T47D (cell line): Measurements from ENCODE around the gene MT1G.
A peak's percentile ranks its signal among the peaks of the same experiment; 100 is the strongest.

Experiments
- DNase-seq, 2 experiments: peaks; one replicate each; pipeline versions ENCODE4 v3.0.0 to v3.0.0-alpha.2; 2011 to 2012; ENCODE audit warnings: low read depth in 1 of 2, low spot score in 1 of 2
- JUND ChIP-seq: IDR thresholded peaks from 2 replicates; pipeline ENCODE4 v1.6.1; 2012; ENCODE audit warnings: low read depth
- in situ Hi-C: cut with HindIII; loops from 2 replicates; pipeline ENCODE4 v1.10.0; 2016; ENCODE audit warnings: low sequenced_read_pairs, low pct_unique_long_range_greater_than_20kb

MT1G gene

DNA sequence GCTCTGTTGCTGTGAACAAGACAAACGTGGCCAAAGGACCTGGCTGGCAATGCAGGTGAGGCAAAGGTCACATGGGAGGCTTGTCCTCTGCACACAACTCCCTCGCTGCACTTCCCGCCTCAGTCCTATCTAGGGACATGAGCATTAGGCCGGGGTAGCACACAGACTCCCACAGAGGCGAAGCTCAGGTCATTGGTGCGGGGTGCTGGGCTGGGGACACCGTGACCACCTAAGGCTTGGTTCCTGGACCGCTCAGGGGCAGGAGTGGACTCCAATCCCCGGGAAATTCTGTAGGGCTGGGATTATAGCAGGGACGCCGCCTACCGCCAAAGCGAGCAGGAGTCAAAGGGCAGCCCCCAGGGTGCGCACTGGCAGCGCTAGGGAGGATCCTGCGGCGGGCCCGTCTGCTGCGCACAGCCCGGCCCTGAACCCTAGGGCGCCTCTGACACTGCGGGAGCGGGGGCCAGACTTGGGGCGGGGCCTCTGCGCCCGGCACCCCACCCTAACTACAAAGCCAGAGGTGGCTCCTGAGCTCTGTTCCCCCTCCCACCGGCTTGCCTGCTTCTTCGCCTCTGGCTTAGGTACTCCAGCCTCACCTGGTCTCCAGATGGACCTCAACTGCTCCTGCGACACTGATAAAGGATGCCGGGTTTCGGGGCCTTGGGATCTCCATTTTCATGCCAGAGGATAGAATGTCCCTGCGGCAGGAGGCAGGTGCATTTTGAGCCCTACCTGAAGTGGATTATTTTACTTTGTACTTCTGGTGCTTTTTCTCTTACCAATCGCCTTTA, 20.0 kb downstream of the MT1G start:
- no peak for TF ChIP-seq JUND
- in situ Hi-C loops = no loop called here
- DNase-seq = no peak

GRCh38 chr16:56645838-56646237, 22.0 kb downstream of the MT1G start:
- TF ChIP-seq JUND = no peak
- DNase-seq = no peak
- in situ Hi-C loops = no loop called here

DNA sequence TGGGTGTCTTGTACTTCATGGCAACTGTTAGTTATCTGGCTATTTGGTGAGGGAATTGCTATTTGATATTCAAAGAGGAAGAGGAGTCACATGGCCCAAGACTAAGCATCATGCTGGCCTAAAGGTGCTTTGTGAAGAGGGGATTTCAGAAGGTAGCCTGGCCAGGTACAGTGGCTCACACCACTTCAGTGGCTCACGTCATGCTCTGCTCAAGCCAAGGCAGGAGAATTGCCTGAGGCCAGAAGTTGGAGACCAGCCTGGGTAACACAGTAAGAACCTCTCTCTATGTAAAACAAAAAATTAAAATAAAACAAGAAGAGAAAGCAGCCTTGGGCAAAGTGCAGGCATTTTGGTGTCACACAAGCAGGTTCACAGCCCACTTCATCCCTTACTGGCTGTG, 22.6 kb downstream of the MT1G start:
- DNase-seq = no peak
- no peak for TF ChIP-seq JUND
- in situ Hi-C loops = no loop called here

DNA sequence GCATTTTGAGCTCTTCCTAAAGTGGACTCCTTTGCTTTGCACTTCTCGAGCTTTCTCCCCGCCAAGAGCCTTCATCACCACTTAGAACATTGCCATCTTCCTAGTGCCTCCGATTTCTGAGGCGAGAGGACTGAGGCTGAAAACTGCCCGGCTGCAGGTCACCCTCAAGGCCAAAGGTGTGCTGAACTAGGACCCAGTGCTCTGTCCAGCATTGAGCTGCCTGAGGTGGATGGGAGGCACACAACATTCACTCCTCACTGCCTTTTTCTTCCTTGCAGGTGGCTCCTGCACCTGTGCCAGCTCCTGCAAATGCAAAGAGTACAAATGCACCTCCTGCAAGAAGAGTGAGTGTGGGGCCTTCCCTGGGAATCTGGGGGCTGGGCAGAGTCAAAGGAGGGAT, 24.0 kb downstream of the MT1G start:
- no peak for DNase-seq
- no peak for TF ChIP-seq JUND
- in situ Hi-C loops = no loop called here

DNA sequence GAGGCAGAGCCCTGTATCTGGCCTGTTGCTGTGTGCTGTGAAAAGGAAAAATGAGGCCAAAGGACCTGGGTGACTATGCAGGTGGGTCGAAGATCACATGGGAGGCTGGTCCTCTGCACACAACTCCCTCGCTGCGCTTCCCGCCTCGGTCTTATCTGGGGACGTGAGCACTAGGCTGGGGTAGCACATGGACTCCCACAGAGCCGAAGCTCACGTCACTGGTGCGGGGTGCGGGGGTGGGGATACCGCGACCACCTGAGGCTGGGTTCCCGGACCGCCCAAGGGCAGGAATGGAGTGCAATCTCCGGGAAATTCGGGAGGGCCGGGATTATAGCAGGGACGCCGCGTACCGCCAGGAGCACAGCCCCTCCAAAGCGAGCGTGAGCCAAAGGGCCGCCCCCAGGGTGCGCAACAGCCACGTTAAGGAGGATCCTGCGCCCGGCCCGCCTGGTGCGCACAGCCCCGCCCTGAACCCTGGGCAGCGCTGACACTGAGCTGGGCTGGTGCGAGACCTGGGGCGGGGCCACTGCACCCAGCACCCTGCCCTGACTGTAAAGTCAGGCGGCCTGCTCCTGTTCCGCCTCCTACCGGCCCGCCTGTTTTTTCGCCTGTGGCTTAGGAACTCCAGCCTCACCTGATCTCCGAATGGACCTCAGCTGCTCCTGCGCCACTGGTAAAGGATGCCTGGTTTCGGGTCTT, 24.6 kb downstream of the MT1G start:
- TF ChIP-seq JUND = no peak
- in situ Hi-C loops = no loop called here
- DNase-seq = peak; percentile 57 to 82

GRCh38 chr16:56641166-56641565, 26.7 kb downstream of the MT1G start:
- in situ Hi-C loops = no loop called here
- no peak for DNase-seq
- TF ChIP-seq JUND = no peak

- no peak for TF ChIP-seq JUND
- DNase-seq = no peak
- in situ Hi-C loops = no loop called here
Observed at GRCh38 chr16:56640076-56640475, 27.8 kb downstream of the MT1G start.

GRCh38 chr16:56639045-56639444, 28.8 kb downstream of the MT1G start:
- TF ChIP-seq JUND = no peak
- DNase-seq = no peak
- in situ Hi-C loops = no loop called here

GRCh38 chr16:56637814-56638750, 29.8 kb downstream of the MT1G start, which contains the start of gene MT1A:
Gene MT1A (plus strand): TSS chr16:56638666. CDS start chr16:56638739, 73 bp downstream.
- DNase-seq = no peak
- in situ Hi-C loops = no loop called here
- TF ChIP-seq JUND = no peak

DNA sequence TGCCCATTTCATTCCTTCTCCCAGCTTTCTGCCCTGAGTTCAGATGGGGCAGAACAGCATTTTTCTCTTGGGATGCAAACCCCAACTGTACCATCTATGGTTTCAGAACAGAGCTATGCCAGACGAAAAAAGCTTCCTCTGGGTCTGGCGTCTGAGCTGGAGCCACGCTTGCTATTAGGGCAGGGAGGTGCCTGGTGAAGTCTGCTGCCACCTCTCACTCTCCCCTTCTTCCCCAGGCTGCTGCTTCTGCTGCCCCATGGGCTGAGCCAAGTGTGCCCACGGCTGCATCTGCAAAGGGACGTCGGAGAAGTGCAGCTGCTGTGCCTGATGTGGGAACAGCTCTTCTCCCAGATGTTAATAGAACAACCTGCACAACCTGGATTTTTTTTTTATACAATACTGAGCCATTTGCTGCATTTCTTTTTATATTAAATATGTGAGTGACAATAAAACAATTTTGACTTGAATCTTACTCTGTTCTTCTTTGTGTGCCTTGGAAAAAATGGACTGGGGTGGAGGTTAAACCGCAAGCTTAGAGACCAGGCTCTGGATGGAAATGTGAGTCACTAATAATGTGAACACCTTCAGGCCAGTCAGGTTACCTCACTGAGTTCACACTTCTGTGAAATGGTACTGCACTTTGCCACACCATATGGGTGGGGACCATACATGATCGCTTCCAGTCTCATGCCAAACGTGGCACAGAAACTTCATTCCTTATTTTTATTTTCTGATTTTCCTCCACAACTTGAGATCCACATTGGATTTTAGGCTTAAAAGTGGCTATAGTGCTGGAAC, 31.1 kb downstream of the MT1G start:
- no peak for TF ChIP-seq JUND
- no peak for DNase-seq
- in situ Hi-C loops = no loop called here

- DNase-seq = no peak
- in situ Hi-C loops = no loop called here
- no peak for TF ChIP-seq JUND
Observed at GRCh38 chr16:56635441-56635967, 32.4 kb downstream of the MT1G start.

GRCh38 chr16:56634715-56635440, 33.0 kb downstream of the MT1G start:
- DNase-seq = no peak
- no peak for TF ChIP-seq JUND
- in situ Hi-C loops = no loop called here
